ENCODE results near the gene CCDC81. TPM values are rescaled to one million over a fixed set of nuclear protein-coding genes. Genes with fewer than 3 reads are reported as not detected.
"Not testable (repeated sequence)": the region's sequence is repeated elsewhere in the genome, so short reads cannot be mapped to it uniquely, and the experiment has no call there.

Gene CCDC81
- total RNA-seq, 1 donor from 2014 or later, result 0.53 TPM

- no peak for FAIRE-seq
- peak; percentile 19 for TF ChIP-seq CTCF (IDR thresholded peaks at IDR 0.05; ENCODE audit: insufficient read depth, low read length, severe bottlenecking)
- DNase-seq (ENCODE audit: low read depth), result peak; percentile 18
- Histone ChIP-seq H3K4me3 (ENCODE audit: low read depth, low read length) (no peak overlapping the region), H3K27me3 (ENCODE audit: control insufficient read depth, insufficient read depth, low read length) (no peaks in the 10 kb centered on the region), H3K36me3 (ENCODE audit: control insufficient read depth, insufficient read depth, low read length) (no peaks in the 10 kb centered on the region)
These were observed 34.2 kb downstream of the CCDC81 start for GRCh38 chr11:86408845-86409244.

GRCh38 chr11:86414032-86414431 is 39.3 kb downstream of the CCDC81 start:
- FAIRE-seq (no peak), DNase-seq (ENCODE audit: low read depth) (peak; percentile 96)
- no peaks in the 10 kb centered on the region for H3K36me3 ChIP-seq (ENCODE audit: control insufficient read depth, insufficient read depth, low read length)
- H3K4me3 ChIP-seq (ENCODE audit: low read depth, low read length), result no peak overlapping the region
- no peaks in the 10 kb centered on the region for H3K27me3 ChIP-seq (ENCODE audit: control insufficient read depth, insufficient read depth, low read length)
- TF ChIP-seq CTCF (IDR thresholded peaks at IDR 0.05; ENCODE audit: insufficient read depth, low read length, severe bottlenecking), result no peak

- no peaks in the 10 kb centered on the region for H3K27me3 ChIP-seq (ENCODE audit: control insufficient read depth, insufficient read depth, low read length)
- DNase-seq (ENCODE audit: low read depth) (no peak), FAIRE-seq (no peak)
- no peaks in the 10 kb centered on the region for H3K36me3 ChIP-seq (ENCODE audit: control insufficient read depth, insufficient read depth, low read length)
- no peak for TF ChIP-seq CTCF (IDR thresholded peaks at IDR 0.05; ENCODE audit: insufficient read depth, low read length, severe bottlenecking)
- H3K4me3 ChIP-seq (ENCODE audit: low read depth, low read length), result no peak overlapping the region
These were observed 40.3 kb downstream of the CCDC81 start for GRCh38 chr11:86415026-86415425.

GRCh38 chr11:86416494-86416893 is 41.8 kb downstream of the CCDC81 start:
- no peak for TF ChIP-seq CTCF (IDR thresholded peaks at IDR 0.05; ENCODE audit: insufficient read depth, low read length, severe bottlenecking)
- peak; percentile 48 for DNase-seq (ENCODE audit: low read depth)
- FAIRE-seq, result no peak

GRCh38 chr11:86416951-86417350 is 42.3 kb downstream of the CCDC81 start:
- not testable (repeated sequence) for H3K4me3 ChIP-seq (ENCODE audit: low read depth, low read length); H3K36me3 ChIP-seq (ENCODE audit: control insufficient read depth, insufficient read depth, low read length); DNase-seq (ENCODE audit: low read depth); H3K27me3 ChIP-seq (ENCODE audit: control insufficient read depth, insufficient read depth, low read length); FAIRE-seq

More at GRCh38 chr11:86416494-86416893, 41.8 kb downstream of the CCDC81 start:
- Histone ChIP-seq H3K36me3 (ENCODE audit: control insufficient read depth, insufficient read depth, low read length) (no peaks in the 10 kb centered on the region), H3K4me3 (ENCODE audit: low read depth, low read length) (no peak overlapping the region), H3K27me3 (ENCODE audit: control insufficient read depth, insufficient read depth, low read length) (no peaks in the 10 kb centered on the region)

GRCh38 chr11:86418106-86418505 is 43.4 kb downstream of the CCDC81 start:
- FAIRE-seq, result no peak

More at GRCh38 chr11:86418106-86418505, 43.4 kb downstream of the CCDC81 start:
- no peak overlapping the region for H3K4me3 ChIP-seq (ENCODE audit: low read depth, low read length)
- no peak for TF ChIP-seq CTCF (IDR thresholded peaks at IDR 0.05; ENCODE audit: insufficient read depth, low read length, severe bottlenecking)
- DNase-seq (ENCODE audit: low read depth), result no peak
- H3K27me3 ChIP-seq (ENCODE audit: control insufficient read depth, insufficient read depth, low read length), result no peaks in the 10 kb centered on the region
- H3K36me3 ChIP-seq (ENCODE audit: control insufficient read depth, insufficient read depth, low read length), result no peaks in the 10 kb centered on the region
